ENCODE measurements around the gene CUTA.
"Not testable (repeated sequence)": the region's sequence is repeated elsewhere in the genome, so short reads cannot be mapped to it uniquely, and the experiment has no call there.

Gene CUTA

DNA sequence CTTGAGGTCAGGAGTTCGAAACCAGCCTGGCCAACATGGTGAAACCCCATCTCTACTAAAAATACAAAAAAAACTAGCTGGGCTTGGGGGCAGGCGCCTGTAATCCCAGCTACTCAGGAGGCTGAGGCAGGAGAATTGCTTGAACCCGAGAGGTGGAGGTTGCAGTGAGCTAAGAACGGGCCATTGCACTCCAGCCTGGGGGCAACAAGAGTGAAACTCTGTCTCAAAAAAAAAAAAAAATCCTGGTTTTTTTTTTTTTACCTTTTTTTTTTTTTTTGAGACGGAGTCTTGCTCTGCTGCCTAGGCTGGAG lies 50.2 kb downstream of the CUTA start:
- not testable (repeated sequence) for DNase-seq (ENCODE audit: low spot score)

GRCh38 chr6:33367009-33367714 lies 50.7 kb downstream of the CUTA start:
- no peak for DNase-seq (ENCODE audit: low spot score)

Data from LoVo (cell line).